Inflammatory macrophage treated with lipopolysaccharide for 1 hour (primary cell): ENCODE data around the gene JAML.

Source experiments
- DNase-seq, 2 donors: peaks; one replicate each; pipeline ENCODE4 v3.0.0-alpha.2; 2020 to 2022

Gene JAML

DNA sequence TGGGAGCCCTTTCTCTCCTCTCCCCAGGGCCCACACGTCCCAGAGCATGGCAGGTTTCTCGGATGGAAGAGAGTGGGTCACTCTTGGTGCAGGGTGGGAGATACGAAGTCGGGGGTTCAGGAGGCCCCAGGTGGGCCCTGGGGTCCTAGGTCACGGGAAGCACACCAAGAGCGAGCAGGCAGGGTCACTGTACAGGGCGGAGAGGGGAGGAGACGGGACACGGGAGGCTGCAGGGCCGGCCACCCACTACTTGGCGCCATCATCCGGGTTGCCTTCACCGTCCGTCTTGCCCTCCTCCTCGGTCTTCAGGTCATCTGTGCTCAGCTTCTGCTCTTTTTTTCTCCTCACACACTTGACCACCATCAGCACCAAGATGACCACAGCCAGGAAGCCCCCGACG is 58.2 kb downstream of the JAML start:
- no peak for DNase-seq

DNA sequence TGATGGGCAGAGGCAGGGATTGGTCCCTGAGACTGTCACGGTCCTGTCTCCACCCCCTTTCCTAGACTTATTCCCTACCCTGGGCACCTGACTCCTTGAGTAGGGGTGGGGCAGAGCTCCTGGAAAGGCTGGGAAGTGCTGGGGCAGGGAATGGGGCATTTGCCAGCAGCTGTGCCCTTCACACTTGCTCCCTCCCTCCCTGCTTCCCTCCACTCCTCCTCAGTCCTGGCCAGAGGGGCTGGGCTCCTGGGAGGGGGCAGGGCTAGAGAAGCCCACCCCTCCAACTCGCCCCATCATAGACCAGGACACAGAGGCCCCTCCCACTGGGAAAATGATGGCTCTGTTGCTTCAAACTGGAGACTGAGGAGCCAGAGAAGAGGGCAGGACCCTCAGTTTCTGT is 59.9 kb downstream of the JAML start:
- no peak for DNase-seq

DNA sequence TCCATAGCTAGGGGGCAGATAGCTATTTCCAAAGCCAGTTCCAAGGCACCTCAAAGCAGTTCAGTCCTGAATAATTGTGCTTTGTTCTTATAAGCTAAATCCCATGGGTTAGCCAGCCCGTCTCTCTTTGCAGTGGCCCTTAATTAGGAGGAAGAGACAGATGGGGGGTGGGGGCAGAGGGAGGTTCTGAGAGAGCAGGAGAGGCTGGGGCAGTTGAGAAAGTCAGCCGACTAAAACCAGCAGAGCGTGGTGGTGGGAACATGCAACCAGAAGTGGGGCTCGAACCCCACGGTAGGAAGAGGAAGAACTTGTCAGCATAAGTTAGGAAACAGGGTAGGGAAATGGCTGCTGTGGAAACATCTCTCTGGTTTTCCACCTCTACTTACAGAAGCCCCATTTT is 61.3 kb downstream of the JAML start:
- DNase-seq: no peak

DNA sequence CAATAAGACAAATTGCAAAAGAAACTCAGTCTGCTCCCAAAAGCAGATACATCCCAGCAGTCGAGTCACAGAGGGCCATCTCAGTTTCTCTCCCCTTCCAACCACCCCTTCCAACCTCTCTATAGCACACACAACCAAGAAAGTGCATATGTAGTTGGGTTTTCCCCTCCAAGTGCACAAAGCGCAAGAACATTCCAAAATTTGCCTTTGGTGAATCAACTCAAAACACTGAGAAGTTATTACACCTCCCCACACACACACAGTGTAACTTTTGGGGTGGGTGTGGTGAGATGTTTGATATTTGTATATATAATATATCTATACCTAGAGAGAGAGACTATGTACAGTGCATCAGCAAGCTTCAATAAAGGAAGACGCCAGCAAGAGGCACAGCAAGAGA is 62.0 kb downstream of the JAML start:
- no peak for DNase-seq

DNA sequence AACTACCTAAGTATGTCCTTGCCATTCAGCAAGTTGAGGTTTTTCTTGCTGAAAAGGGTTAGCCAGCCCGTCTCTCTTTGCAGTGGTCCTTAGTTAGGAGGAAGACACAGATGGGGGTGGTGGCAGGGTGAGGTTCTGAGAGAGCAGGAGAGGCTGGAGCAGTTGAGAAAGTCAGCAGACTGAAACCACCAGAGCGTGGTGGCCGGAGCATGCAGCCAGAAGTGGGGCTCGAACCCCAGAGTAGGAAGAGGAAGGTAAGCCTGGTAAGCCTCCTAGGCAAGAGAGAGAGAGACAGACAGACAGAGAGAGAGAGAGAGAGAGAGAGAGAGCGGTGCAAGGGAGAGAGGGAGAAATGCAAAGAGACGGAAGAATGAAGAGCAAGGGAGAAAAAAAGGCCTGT is 63.0 kb downstream of the JAML start:
- DNase-seq: no peak

DNA sequence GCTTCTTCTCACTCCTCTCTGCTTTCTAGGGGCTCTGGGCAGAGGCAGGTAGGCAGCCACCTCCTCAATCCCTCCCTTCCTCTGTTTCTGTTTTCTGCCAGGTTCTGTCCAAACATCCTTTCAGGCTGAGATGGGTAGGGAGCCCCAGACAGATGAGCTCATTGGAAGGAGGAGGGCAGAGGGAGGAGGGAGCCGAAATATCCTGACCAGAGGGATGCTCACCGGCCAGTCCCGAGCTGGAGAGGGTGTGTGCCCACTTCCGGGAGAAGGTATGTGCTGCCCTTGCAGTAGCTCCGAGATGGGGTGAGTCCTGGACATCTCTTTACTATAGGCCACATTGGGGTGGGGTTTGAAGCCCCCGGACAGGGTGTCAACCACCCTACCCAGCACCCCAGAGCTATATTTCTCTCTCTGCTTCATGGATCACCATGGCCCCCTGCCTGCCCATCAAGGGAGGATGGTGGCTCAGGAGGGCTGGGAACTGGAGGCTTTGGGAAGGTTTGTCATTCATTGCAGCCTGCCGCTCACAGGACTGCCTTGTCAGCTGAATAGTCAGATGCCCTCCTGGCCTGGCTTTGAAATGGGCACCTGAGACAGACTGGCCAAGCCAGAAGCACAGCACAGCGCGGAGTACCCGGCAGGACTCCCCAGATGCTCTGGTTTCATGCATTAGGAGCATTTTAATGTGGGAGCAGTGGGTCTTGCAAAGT is 67.5 kb downstream of the JAML start:
- DNase-seq: no peak

DNA sequence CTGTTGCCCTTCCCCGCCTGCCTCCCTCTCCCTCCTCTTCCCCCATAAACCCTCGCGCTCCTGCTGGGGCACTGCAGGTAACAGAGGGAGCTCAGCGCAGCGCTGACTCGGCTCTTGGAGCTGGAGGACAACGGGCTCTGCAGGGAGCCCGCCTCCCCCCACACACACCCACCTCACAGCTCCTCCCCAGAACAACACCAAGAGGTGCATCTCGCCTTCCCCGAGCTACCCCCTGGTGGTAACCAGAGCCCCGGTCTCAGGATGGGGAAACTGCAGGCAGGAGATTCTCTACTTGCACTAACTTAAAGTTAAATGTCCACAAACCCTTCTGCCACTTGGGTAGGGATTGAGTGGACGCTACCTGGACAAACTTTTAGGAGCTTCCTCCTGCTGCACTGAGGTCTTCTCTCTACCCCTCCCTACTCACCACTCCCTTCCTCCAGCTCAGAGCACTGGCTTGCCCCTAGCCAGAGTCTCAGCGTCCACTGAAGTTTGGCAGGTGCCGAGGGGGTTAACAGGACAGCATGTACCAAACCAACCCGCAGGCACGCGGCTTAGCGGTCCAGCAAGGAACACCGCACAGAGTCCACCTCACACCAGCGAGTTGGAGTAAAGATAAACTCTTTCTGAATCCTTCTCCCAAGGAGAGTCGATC is 68.2 kb downstream of the JAML start:
- DNase-seq: no peak

DNA sequence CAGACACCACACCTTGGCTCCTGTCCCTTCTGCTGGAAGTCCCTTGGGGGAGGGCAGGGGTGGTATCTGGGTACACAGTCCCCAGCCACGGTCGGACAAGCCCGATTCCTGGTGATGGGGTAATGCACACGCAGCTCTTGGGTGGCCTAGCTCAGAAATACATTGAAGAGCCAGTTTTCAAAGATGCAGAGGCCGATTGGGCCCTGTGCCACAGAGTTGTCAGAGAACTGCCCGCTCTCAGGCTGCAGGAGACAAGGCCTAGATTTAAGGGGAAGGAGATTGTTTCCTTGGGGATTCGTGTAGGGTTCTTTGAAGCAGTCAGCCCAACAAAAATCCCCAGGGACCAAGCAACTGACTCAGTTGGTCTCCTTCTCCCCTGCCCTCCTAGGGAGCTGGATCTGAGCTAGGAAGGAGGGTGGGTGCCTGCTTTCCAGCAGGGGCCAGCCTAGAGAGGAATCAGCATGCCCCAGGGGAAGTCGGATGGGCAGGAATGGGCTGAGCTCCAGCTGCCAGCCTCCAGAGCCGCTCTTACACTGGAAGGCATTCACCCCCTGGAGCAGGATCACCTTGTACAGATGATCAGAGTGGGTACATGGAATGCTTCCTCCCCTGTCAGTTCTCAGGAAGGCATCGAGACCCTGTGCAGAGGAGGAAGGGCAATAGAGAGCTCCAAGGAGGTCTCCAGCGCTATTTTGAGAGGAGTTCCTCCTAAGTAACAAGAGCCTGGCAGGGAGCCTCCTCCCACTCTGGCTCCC is 68.9 kb downstream of the JAML start:
- DNase-seq: no peak

DNA sequence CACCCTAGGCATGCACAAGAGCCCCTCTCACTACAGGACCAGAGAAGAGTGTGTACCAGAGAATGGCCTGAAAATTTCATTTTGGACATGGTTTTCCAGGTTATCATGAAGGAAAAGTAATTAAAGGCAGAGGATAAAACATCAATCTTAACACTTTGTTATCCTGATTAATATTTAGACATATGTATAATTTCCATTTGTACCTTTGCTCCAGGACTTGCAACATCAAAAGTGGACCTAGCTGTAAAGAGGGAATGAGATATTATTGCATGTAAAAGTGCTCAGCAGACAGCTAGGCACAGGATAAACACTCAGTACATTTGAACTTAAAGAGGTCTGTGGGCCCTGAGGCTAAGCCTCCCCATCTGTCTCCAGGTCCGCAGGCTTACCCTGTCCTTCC is 70.2 kb downstream of the JAML start:
- DNase-seq: no peak

DNA sequence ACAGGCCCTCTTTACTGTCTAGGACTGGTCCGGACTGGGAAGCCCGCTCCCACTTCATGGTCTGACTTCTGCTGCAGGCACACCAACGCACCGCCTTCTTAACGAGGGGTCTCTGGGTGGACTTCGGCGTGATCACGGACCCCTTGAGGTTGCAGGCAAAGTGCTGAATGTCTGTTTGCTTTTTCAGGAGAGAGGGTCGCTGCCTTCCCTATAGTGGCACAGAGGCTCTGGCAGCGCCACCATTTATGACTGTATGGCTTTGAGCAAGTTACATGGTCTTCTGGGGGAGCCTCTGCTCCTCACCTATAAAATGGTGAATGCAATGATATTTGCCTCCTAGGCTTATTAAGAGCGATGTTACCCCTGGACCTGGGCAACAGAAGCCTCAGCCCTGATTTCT is 70.8 kb downstream of the JAML start:
- no peak for DNase-seq

DNA sequence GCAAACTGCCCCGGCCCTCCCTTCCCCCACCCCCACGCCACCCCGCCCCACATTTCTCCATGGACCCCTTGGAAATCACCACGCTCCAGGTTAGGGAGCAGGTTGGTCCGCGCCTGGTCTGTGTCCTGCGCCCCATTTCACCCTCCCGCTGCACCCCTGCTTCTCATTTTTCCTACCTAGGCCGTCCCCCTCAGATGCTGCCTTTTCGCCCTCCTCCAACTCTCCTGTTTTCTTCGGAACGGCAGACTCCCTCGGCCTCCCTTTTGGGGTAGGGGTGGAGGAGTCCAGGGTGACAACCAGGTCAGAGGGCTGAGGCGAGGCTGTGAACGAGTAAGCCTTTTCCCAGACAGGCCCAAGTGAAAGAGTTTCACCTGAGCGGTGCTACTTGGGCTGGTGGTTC is 71.3 kb downstream of the JAML start:
- no peak for DNase-seq

DNA sequence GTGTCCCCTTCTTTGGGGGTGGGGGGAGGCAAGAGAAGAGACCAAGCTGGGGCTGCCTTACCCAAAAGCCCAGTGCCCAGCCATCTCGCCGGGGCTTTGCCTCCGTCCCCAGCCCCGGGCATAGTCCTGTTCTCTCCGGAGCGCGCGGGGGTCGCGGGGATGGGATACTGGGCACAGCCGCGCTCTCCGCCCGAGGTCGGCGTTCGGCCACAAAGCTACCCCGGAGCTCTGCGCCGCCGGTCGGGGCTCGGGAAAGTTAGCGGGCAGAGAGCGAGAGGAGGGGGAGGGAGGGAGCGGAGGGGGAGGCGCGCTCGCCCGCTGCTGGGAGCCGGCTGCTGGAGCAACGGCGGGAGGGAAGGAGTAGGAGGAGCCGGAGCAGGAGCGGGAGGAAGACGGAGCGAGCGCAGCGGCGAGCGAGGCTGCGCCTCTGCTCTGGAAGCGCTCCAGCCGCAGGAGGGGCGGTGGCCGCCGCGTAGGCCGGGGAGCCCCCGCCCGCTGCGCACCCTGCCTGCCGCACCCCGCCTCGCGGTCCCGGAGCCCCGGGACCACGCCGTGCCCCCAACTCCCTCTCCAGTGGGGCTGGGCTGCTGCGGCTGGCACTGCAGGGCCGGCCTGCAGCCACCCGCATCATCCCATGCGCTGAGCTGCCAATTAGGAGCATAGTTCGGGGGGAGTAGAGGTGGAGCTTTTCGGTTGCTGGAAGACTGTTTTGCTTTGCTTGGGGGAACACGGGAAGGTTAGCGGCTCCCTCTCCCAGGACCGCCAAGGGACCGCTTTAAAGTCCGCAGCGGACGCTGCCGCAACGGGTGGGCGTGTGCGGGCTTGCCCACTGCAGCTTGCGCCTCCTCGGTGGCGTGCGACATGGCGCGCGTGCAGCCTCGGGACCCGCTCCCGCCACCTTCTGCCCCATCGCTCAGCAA is 72.0 kb downstream of the JAML start, which contains the start of gene SCN4B:
SCN4B (minus strand) TSS at position 272 of the 920 bp plus-strand sequence; CDS start at position 122, 150 bp downstream.
- DNase-seq: peak; percentile 13 to 23

DNA sequence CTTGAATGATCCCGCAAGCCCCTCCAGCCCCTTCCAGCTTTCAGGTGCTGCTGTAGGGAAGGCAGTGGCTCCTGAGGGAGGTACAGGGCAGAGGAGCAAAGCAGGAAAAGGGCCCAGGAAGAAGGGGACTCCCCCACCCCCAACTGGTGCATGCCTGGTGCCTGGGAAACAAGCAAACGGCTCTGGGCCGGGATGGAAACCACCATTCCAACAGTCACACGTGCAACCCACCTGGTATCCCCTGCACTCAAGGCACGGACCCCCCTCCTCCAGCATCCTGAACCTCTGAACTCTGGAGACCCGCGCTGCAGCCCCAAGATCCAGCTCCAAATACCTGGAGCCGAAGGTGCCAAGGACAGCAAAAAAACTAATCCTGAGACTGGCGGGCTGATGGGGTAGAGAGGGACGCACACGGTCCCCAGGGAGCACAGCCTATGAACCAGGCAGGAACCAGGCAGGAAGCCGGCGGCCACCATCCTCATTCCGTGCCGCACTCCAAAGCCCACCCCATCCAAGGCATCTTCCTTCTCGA is 72.7 kb downstream of the JAML start:
- no peak for DNase-seq

DNA sequence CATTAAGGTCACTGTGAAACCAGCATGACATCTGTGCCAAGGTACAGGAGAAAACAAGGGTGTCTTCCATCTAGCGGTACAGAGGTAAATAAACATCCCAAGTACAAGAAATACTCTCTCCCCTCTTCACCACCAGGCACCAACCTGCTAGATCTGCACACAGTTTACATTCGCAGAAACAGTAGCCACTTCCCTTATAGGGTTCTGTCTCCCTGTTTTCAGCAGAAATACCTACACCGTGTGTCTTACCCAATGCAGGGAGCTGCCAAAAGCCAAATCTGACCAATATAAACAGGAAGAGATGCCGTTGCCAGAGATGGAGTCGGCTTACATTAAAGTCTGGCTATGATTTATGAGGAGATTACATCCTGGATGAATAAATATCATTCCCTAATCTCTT is 73.4 kb downstream of the JAML start:
- no peak for DNase-seq

DNA sequence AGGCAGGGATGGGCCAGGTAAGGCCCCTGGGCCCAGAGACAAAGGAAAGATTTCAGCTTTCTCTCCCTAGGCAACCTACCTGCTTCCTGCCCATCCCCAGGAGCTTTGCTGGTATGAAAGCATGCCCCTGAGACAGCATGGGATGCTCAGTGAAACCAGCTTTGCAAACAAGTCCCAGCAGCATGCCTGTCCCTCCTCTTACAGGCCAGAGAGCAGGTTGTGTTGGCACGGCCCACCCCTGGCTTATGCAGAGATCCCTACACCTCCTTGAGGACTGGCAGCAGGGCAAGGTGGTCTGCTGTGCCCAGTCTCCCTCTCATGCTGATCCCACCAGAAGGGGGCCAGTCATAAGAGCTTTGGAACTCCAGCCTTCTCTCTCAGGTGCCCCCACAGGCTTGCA is 75.3 kb downstream of the JAML start:
- DNase-seq: no peak

DNA sequence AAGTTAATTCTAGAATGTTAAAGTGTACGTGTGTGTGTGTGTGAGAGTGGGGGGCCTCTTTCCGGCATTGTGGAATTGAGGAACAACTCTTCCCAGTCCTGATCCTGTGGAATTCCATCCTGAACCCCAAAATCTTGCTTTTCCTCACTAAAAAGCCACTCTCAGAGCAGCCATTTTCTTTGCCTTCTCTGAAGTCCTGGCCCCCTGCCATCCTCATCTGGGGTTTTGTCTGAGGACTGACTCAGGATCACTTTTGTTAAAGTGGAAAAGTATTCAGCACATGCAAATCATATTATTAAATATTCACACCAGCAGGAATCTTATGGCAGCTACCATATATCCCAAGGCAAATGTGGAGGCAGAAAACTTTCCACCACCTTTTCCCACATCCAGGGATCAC is 76.0 kb downstream of the JAML start:
- no peak for DNase-seq

DNA sequence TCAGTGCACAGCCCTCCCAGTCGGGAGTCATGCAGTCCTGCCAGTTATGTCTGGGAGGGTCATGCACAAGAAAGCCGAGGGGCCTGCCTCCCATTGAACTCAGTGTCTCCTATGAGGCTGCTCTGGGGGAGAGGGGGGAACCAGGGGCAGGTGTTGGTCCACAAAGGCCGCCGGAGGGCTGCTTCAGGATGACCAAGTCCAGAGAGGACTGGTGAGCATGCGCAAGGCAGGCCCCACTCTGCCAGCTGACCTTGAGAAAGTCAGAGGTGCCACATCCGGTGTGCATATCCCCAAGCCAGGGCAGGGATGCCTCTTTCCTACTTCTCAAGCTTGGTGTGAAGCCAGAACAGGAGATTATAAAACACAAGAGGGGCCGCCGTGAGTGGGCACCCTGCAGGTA is 76.6 kb downstream of the JAML start:
- no peak for DNase-seq

DNA sequence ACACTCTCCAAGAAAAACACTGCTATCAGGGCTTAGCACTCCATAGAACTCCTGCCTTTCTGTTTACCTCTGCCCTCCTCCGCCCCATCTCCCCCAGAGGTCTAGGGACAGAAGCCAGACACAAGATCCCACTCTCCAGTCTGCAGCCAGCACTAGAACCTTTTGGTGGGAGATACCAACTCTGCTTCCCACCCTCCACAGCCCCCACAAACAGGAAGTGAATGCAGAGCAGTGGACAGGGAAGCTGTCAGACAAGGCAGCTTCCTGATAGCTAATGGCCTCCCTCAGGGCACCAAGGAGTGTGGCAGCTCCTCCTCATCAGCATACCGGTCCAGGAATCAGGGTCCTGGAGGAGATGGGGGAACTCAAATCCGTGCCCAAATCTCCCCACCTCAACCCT is 77.3 kb downstream of the JAML start:
- peak; percentile 9 to 13 for DNase-seq

DNA sequence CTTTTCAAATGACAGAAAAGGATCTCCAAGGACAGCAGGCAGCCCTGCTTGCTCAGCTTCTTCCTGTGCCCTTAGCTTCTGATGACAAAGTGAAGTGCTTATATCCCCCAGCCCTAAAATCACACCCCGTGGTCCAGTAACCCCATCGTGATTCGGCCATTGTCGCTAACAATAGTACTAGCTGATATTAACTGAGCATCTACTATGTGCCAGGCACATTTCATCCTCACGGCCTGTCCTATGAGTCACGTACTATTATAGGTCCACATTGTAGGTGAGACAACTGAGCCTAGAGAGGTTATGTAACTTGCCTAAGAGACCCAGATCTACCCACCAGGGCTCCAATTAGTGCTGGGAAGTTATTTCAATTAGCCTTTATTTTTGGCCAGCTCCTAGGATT is 78.3 kb downstream of the JAML start:
- no peak for DNase-seq

DNA sequence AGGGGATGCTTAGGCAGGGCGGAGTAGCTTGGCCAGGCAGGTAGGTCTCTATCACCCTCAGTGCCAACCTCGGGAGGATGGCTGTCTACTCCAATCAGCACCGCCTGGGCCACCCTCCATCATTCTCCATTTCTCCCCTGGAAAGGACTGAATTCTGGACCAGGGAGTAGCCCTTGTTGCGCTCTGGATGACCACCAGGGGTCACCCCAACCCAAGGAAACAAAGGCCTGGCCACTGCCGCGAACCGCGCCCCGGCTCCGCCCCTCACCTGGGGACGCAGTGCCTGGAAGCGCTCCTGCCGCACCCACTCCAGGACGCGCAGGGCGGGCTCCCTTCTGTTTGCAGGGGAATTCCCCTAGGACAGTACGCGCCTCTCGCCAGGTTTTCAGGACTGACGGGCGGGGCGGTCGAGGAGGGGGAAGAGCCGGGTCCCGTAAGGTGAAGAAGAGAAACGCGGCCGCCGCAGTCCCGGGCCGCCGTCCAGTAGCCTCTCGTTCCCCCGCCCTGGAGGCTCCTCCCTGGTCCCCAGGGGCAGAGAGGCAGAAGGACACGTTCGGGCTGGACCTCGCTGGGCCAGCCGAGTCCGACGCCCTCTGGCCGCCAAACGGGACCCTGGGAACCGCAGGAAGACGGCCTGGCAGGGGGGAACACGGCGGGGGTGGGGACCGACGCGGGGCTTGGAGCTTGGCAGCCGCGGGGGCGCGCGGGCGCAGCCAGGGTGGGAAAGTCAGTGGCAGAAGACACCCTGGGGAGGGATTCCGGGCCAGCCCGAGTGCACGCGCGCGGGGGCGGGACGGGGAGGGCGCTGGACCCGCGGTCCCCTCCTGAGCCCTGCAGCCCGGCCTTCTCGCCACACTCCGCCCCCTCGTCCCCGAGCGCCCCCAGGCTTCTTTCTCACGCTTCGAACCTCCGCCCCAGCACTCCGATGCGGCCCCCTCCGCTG is 79.3 kb downstream of the JAML start:
- peak; percentile 66 to 83 for DNase-seq
